BJ (cell line): Measurements from ENCODE around the gene ALMS1. TPM values are rescaled to one million over a fixed set of nuclear protein-coding genes. Genes with fewer than 3 reads are reported as not detected.

Source experiments
- CTCF ChIA-PET: fragments of 350-600 bp; formaldehyde crosslinking; extraction: SDS; loops from one replicate; lab custom pipeline; 2021; ENCODE audit warnings: antibody characterized with exemption, inconsistent platforms; lab: Yijun Ruan, JAX
- POLR2A ChIA-PET: fragments of 300-600 bp; sonication (Branson Sonifier 250); formaldehyde crosslinking; extraction: SDS; loops from one replicate; lab custom pipeline; 2021; ENCODE audit warnings: antibody characterized with exemption; lab: Charles Lee
- DNase-seq: peaks from one replicate; pipeline ENCODE4 v3.0.0-alpha.2; 2011; ENCODE audit warnings: low read depth
- H3K27me3 ChIP-seq: 2 replicates; pipeline ENCODE4 v1.6.0; 2011; ENCODE audit warnings: low read length; ENCODE audit not compliant: control insufficient read depth, insufficient read depth
- H3K36me3 ChIP-seq: 2 replicates; pipeline ENCODE4 v1.5.1; 2011; ENCODE audit warnings: low read length; ENCODE audit not compliant: control insufficient read depth, insufficient read depth
- H3K4me3 ChIP-seq: 2 replicates; pipeline ENCODE4 v1.5.1; 2011; ENCODE audit warnings: low read depth, mild to moderate bottlenecking, control low read depth, low read length
- polyA plus RNA-seq: library from polyadenylated mRNA; depleted of rRNA; stranded (reverse); fragments of >200 nt; gene quantifications from 2 replicates; pipeline ENCODE4 v1.2.3, GENCODE V29; 2011
- TF ChIP-seq, protein P1 (sequence below): IDR thresholded peaks from 2 replicates; pipeline ENCODE4 v1.5.1; 2011; ENCODE audit warnings: low read depth, mild to moderate bottlenecking, control low read depth, inconsistent platforms, low read length, moderate library complexity; ENCODE audit not compliant: insufficient read depth

Gene ALMS1
- polyA plus RNA-seq, 1 experiment = 10.3 TPM

DNA sequence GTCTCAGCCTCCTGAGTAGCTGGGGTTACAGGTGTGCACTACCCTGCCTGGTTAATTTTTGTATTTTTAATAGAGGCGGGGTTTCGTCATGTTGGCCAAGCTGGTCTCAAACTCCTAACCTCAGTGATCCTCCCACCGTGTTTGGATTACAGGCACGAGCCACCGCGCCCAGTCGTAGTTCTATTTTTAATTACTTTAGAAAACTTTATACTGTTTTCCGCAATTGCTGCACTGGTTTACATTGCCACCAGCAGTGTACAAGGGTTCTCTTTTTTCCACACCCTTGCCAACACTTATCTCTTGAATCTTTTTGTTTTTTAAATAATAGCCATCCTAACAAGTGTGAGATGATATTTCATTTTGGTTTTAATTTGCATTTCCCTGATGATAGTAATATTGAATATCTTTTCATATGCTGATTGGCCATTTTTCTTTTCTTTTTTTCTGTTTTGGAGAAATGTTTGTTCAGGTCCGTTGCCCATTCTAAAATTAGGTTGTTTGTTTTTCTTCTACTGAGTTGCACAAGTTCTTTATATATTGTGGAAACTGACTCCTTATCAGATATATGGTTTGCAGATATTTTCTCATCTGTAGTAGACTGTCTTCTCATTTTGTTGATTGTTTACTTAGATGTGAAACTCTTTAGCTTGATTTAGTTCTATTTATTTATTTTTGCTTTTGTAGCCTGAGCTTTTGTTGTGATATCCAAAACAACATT is 16.9 kb downstream of the ALMS1 start:
- ChIA-PET CTCF (no interaction called here), POLR2A (no interaction called here)
- H3K36me3 ChIP-seq = no peaks in the 10 kb centered on the region
- no peak overlapping the region for H3K4me3 ChIP-seq
- DNase-seq = no peak
- TF ChIP-seq, protein P1, sequence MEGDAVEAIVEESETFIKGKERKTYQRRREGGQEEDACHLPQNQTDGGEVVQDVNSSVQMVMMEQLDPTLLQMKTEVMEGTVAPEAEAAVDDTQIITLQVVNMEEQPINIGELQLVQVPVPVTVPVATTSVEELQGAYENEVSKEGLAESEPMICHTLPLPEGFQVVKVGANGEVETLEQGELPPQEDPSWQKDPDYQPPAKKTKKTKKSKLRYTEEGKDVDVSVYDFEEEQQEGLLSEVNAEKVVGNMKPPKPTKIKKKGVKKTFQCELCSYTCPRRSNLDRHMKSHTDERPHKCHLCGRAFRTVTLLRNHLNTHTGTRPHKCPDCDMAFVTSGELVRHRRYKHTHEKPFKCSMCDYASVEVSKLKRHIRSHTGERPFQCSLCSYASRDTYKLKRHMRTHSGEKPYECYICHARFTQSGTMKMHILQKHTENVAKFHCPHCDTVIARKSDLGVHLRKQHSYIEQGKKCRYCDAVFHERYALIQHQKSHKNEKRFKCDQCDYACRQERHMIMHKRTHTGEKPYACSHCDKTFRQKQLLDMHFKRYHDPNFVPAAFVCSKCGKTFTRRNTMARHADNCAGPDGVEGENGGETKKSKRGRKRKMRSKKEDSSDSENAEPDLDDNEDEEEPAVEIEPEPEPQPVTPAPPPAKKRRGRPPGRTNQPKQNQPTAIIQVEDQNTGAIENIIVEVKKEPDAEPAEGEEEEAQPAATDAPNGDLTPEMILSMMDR = no peak
- no peaks in the 10 kb centered on the region for H3K27me3 ChIP-seq

GRCh38 chr2:73403237-73403636 is 17.6 kb downstream of the ALMS1 start:
- Histone ChIP-seq H3K27me3 (no peaks in the 10 kb centered on the region), H3K4me3 (no peak overlapping the region), H3K36me3 (no peaks in the 10 kb centered on the region)
- ChIA-PET CTCF (no interaction called here), POLR2A (no interaction called here)
- DNase-seq = no peak
- TF ChIP-seq, protein P1 = no peak

GRCh38 chr2:73404409-73404808 is 18.8 kb downstream of the ALMS1 start:
- DNase-seq = no peak
- TF ChIP-seq, protein P1 = no peak
- POLR2A ChIA-PET = no interaction called here
- Histone ChIP-seq H3K36me3 (no peaks in the 10 kb centered on the region), H3K4me3 (no peak overlapping the region), H3K27me3 (no peaks in the 10 kb centered on the region)
- CTCF ChIA-PET = no interaction called here

- Histone ChIP-seq H3K4me3 (no peak overlapping the region), H3K36me3 (no peaks in the 10 kb centered on the region), H3K27me3 (no peaks in the 10 kb centered on the region)
- TF ChIP-seq, protein P1 = no peak
- CTCF ChIA-PET = interaction anchor here (1.9 kb wide), 1 partner anchor 11 kb away, joined by 6 read pairs; no protein-coding TSS in a partner anchor
- DNase-seq = no peak
- POLR2A ChIA-PET = no interaction called here
These were observed 21.4 kb downstream of the ALMS1 start for GRCh38 chr2:73406996-73407395.

DNA sequence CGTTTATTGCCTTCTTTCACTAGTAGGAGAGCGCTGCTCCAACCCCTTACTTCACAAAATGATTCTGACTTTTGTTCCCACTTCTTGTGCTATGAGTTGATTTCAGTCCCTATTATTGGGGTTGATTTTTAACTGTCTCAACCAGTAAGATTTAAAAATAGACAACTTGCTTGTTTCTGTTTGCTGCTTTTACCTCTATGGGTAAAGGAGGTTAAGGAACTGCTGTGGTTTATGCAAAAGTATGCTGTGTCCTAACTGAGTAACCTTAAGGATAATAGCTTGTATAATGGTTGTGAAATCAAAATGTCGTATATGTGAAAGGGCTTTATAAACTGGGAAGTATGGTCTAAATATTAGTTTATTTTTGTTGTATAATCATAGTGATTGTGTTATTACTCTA is 22.6 kb downstream of the ALMS1 start:
- Histone ChIP-seq H3K27me3 (no peaks in the 10 kb centered on the region), H3K36me3 (no peaks in the 10 kb centered on the region), H3K4me3 (no peak overlapping the region)
- ChIA-PET POLR2A (no interaction called here), CTCF (interaction anchor here (0.8 kb wide), 1 partner anchor 22 kb away, joined by 3 read pairs; no protein-coding TSS in a partner anchor)
- no peak for DNase-seq
- TF ChIP-seq, protein P1 = no peak
